Renal cortex interstitium (tissue), 11 donors: Measurements from ENCODE around the gene PALLD. TPM values are rescaled to one million over a fixed set of nuclear protein-coding genes. Genes with fewer than 3 reads are reported as not detected.
A peak's percentile ranks its signal among the peaks of the same experiment; 100 is the strongest.

ENCODE experiments used
- DNase-seq, 11 donors: peaks; one replicate each; pipeline ENCODE4 v3.0.0-alpha.2; 2013; ENCODE audit warnings: low read depth in 9 of 11, low spot score in 4 of 11; ENCODE audit errors: extremely low read depth in 1 of 11
- polyA plus RNA-seq, 3 donors: library from polyadenylated mRNA; unstranded; fragments of 120-200 nt; gene quantifications; one replicate each; pipeline ENCODE4 v1.2.1, GENCODE V29; 2013; ENCODE audit not compliant: insufficient read length in 3 of 3

The PALLD gene
- polyA plus RNA-seq, 3 donors = 182 to 194 (median 191) TPM

DNA sequence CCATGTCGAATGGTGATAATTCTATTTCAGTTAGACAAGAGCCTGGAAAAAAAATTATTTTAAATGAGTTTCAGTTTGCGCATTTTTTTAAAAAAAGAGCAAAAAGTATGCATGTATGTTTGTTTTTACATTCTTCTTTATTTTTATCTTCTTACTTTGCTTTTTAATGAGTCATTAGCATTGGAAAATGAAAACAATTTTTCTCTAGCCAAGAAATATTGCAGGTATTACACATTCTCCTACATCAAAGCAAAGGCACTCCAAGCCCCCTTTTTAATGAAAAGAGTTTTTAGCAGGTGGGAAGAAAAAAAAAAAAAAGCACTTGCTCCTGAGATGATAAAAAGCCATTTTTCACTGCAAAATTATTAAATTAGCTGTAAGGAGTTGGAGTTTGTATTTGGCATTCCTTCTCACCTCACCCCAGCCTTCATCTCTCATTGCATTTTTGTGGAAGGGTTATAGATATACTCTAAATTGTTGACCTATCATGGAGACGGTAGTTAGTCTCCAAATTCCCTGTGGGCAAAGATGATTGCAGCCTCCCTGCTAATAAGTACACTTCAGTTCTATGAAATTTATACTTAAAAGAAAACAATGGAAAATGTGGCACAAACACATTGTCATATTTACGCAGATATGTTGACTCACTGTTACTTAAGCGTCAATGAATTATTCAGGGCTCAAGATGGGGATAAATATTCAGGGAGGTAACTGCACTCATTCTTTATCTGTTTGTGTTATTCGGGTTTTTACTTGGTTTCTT, 43.8 kb downstream of the PALLD start:
- no peak for DNase-seq

DNA sequence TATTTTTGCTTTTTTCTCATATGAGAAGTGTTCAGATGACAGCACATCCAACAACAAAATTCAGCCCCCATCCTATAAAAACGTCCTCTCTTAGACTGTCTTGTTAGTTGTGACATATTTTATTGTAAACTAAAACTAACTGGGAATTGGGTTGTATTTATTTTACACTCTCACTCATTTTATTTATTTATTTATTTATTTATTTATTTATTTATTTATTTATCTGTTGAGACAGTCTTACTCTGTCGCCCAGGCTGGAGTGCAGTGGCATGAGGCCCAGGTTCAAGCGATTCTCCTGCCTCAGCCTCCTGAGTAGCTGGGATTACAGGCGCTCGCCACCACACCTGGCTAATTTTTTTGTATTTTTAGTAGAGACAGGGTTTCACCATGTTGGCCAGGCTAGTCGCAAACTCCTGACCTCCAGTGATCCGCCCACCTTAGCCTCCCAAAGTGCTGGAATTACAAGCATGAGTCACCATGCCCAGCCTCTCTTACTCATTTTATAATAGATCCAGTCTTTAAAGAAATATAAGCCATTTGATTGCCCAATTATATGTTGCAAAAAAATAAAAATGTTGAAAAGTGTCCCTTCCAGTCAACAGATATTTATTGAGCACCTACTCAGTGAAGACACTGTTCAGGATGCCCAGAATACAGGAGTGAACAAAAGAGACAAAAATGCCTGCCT, 44.6 kb downstream of the PALLD start:
- no peak for DNase-seq

DNA sequence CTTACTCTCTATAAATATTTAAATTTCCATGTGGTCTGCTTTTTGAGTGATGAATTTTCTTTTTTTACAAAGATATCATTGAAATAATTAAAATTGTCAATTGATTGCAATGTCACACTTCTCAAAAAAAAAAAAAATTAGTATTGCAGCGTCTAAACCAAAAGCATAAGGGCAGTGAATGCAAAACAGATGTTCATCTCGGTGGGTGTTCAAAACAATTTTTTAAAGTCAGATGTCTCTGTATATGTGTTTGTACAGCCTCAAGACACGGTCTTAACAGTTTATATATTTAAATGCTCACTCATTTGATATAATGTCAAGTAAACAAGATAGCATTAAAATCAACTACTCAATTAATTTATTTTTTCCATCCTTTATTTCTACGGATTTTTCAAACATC, 52.3 kb downstream of the PALLD start:
- DNase-seq = no peak

DNA sequence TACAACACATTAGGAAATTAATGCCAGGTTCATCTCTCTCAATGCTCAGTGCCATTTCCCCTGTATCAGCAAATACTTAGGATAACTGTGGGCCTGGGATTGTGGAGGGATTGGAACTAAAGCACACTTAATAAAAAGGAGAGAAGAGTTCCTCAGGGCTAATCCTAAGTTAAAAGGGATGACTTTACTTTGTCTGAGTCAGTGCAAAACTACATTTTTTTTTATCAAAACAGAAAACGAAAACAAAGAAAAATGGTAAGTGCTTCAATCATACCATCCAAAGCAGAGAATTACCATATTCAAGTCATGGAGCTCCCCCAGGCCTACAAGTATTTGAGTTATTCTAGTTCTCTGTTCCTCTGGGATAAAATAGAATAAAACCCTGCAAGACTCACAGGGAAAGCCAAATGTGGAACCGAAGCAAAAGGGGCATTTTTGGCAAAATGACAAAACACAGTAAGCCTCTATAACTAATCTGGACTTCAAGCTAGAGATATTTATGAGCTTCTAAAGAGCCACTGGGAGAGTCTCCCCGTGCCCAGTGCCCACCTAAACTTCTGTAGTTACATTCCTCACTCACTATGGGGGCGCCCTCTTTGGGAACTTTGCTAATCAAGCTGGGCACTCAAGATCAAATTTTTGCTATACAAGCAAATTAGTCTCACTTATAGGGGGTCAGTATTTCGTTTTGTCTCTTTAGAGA, 53.4 kb downstream of the PALLD start:
- no peak for DNase-seq

DNA sequence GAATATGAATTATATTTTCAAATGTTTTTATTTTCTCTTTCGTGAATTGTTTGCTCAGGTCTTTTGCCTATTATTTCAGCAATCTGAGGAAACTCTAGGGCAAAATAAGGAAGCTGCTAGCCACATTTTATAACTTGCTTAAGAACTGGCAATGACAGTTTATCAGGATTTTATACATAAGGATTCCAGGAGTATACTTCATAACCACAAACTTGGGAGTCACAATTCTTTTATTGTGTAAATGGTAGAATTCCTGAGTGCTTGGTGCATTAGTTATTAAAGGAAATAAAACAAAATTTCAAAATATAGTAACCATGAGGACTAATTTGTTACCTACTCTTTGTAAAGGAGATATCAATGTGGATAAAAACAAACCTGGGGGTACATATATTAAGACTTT, 54.4 kb downstream of the PALLD start:
- DNase-seq = no peak

DNA sequence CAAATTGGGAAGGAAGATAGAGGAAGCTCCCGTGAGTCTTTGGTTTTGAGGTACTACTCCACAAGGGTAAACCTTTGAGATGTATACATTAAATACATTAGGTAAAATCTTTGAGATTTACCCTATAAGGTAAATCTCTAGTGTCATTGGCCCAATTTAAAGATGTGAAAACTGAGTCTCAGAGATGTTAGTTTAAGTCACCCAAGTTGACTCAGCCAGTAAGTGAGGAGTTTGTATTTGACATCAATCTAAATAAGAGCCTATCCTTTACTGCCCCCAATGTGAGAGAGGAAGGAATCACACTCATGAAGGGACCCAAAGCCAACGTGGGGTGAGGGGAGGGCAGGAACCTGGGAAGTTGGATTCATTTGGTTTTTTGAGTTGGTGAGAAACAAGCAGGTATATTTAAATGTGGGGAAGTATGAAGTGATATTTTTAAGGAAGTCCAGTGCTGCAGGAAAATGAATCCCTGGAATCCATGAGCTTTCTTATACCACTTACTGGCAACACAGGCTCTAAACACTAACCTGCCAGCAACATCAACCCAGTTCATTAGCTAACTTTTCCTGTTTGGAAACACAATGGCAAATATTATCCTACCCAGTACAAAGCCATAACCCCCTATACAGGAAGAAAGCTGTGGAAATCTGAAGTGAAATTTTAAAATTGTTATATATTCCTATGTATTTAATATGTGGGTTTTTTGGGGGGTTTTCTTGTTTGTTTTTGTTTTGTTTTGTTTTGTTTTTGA, 55.3 kb downstream of the PALLD start:
- DNase-seq = no peak

DNA sequence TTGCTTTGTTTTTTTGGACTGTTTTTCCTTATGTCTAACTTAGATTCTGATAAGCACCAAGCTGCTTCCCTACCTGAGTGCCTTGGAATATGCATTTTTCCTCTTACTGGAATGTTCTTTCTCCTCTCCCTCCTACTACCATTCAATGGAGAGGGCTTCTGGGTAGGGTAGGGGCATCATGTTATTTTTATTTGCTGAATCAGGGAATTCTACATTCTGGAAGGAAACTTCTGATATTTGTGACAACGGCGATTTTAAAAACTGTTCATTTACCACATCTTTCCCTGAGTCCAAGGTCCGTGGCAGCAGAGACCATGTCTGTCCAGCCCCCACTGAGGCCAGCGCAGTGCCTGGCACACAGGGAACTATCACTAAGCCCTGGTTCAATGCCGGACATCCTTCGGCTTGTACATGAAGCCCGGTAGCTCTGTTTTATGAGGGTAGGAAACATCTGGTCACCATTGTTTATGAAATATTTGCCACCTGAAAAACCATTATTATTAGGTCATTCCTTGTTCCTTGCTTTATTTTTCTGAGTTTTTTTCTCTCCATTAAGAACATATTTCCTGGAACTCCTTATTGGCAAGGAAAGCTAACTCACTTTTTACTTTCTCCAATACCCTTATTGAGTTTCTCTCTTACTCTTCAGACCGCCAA, 57.0 kb downstream of the PALLD start:
- DNase-seq = no peak

DNA sequence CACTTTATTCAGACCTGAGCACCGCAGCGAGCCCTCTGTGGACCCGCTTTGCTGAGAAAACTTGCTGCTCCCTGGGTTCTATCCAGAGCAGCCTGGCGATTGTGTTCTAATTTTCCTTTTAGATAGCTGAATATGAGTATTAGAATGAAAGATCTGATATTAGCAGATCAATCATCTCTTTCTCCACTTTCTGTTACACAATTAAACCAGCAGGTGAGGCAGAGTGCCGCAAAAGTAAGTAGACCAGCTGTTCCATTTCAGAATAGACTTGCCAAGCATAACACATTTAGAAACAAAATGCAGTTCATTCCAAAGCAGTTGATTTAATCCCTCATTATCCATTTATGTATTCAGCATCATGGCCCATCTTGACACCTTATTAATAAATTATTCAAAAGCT, 58.6 kb downstream of the PALLD start:
- no peak for DNase-seq

DNA sequence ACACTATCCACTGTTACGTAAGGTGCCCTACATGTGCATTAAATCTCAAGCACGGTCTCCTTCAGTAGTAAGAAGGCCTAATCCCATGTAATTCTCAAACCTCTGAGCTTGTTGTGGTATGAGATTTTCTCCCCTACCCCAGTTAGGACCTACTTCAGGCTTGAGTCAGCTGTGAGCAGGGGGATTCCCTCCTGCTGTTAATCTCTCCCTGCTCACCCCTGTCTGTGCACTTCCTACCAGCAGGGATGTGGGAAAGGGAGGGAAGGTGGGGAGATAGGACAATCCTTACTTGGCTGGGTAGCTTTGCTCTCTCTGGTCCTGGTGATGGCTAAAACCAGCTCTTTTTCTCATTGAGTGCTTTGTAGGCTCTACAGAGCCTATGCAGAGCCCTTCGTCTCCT, 60.8 kb downstream of the PALLD start:
- DNase-seq = no peak

DNA sequence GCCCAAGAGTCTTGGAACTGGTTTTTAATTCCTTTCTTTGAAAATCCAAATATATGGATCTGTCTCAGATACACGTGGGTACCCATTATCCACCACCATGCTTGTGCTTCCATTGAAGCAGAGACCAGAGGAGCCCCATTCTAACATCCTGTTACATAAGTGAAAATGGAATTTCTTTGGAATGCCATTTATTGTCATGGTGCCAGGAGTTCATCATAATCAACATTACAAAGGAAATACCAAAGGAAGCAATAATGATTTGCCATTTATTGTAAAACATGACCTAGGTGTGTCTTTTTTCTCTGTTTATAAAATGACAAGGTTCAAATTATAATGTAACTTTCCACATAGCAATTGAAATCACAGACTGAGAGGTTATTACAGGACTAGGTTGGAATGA, 61.7 kb downstream of the PALLD start:
- no peak for DNase-seq

DNA sequence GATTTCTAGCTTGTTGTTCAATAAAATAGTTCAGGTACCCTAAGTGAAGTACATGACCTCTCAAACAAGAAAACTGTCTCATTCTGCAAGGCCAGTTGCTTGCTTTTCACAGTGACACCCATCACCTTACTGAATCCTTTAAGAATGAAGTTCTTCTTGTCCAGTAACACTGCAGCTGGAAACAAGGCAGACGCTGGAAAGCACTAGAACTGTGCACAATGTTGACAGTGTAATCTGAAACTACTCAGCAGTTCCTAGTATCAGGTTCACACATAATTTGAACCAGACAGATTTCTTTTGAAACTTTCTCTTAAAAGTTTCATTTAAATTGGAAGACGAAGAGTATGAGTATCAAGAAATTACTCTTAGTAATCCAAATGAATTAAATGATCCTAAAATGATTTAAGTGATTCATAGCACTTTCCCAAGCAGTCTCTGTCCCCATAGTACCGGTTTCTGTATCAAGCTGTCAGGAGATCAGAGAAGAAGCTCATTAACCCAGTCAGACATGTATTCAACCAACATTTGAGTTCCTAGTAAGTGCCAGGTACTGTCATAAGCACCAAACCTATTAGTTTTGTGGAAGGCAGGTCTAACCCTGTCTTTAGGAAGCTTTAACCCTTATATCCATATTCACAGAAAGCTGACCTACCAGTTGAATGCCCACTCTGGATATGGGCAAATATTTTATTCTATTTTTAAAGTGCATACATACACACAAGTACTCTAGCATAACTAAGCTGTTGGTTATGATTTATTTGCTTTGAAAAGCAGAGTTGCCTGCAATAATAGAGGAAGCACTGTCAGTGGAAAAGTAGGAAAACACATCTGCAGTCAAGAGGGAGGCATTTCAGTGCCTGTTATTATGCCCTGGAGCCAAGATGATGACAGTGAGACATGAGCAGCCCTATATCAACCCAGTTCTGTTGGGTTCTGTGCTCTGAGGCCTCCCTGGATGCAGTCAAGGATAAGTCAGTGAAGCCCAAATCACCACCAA, 63.6 kb downstream of the PALLD start:
- DNase-seq = peak in 4 of 11 donors; percentile 9 to 37 (median 24)

DNA sequence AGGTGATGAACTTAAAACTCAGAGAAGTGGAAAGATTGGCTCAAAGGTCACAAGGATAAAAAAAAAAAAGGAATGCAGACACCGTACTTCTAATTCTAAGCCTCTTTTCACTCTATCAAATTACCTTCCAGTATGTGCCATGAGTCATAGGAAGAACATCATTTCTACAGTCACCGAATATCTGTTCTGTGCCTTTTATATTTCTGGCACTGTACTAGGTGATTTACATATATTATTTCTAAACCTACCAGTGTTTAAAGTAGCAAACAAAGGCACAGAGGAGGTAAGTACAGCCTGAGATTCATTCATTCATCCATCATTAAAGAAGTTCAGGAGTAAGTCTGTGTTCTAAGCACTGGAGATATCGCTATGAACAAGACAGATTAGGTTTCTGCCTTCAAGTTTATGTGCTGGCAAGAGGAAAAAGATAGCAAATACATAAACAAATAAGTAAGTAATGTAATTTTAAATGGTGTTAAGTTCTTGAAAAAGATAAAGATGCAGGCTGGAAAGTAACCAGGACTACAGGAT, 65.3 kb downstream of the PALLD start:
- no peak for DNase-seq

DNA sequence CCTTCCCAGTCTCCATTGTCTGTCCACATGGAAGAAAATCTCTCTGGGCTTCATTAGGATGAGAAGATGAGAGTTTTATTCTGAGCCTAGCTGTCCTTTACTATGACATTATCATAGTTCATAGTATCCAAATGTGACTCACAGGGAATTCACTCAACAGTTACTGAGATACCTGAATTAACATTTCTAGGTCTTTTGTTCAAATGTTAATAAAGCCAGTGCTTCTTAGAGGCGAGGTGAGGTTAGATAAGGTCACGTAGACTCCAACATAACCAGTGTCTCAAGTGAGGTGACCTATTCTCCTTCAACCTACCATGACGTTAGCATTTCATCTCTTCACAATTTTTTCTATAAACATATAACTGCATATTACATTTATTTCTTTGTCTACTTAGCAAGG, 67.2 kb downstream of the PALLD start:
- no peak for DNase-seq

DNA sequence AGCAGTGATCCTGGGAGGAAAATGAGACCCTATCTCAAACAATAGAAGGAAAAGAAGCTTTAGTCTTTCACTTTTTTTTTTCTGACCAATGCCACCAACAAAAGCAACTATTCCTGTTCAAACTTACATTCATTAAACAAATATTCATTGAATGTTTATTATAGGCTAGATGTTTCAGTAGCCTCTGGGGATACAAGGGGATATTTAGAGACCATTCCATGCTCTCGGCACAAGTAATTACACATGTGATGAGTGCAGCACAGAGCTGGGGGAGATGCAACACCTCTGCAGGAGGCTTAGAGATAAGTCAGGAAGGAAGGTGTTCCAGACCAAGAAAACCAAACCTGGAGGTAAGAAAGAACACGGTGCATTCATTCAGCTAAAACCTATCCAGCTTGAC, 68.3 kb downstream of the PALLD start:
- no peak for DNase-seq

DNA sequence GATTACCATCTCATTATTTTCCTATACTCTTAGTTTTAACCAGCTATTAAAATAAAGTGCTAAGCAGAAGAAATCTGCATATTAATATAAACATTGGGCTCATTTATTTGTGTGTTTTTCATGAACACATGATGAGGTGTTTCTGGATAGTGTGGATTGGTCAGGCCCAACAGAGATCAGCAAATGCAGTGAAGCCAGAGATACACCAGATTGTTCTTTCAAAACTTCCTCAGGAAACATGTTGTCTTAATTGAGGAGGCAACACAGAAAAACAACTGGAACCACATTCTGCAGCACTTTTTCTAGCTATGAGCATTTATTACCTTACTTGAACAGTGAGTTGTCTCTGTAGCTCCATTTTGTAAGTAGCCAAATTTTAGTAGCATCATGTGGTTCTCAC, 69.9 kb downstream of the PALLD start:
- DNase-seq = no peak

DNA sequence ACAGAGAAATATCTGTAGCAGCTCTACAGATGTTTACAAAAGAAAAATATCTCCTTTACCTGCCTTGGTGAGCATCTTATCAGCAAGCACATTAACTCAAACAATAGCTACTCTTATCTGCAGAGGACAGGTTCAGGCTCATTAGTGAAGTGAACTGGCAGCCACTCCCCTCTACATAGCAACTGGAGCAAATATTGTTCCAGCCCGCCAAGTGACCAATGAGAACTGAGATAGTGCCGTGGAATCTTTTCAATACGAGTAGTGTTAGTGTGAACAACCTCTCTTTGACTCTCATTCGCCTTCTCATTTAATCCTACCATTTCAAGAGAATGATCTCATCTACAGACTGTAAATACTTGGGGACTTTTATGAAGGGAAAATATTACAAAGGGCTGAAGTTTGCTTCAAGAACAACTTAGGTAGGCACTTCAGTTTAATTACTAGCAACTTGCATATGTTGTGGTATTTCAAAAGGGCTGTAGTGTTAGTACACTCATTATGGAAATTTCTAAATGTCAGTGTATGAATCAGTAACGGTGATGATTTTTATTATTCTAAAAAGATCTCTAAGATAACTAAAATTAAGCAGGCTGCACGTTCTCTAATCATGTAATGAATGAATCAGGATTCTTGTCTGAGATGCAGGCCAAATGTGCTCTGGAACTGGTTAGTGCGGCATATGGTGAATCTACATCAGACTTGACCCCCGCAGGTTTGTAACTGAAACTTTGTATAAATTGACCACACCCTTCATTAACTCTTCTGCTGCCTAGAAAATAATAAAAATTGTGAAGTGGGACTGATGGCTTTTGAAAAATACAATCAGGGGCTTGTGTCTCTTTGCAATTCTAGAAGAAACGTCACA, 72.4 kb downstream of the PALLD start:
- DNase-seq = no peak

DNA sequence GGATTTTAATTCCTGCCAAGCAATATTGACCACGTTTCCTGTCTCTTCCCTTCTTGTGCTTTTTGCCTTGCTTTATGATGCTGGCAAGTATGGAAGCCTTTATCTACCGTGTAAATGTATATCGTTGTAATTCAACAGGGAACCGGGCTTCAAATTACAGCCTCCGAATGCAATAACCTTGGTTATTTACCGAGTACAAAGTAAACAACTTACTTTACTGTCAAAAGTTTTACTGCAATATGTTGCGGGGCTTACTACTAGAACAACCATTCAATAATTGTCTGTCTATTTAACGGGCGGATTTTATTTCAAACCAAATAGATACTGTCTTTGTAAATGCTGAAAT, 73.1 kb downstream of the PALLD start:
- DNase-seq = no peak
